Transverse colon (tissue), 4 donors: ENCODE data around the gene LBX1.

Experiments used
- EP300 ChIP-seq: sonication (generic); formaldehyde crosslinking; IDR thresholded peaks from one replicate; pipeline ENCODE4 v1.6.1; 2017; ENCODE audit warnings: antibody characterized with exemption, low read depth
- POLR2A ChIP-seq: fragments of 450-650 bp; IDR thresholded peaks from one replicate; pipeline ENCODE4 v1.6.1; 2016; ENCODE audit warnings: antibody characterized with exemption, mild to moderate bottlenecking, moderate library complexity
- POLR2AphosphoS5 ChIP-seq, 3 donors: sonication (generic); formaldehyde crosslinking; IDR thresholded peaks; one replicate each; pipeline ENCODE4 v1.6.1; 2016; ENCODE audit warnings: antibody characterized with exemption in 3 of 3
- TF ChIP-seq, protein P1 (sequence below), 5 experiments: fragments of 200-600 bp in 3 of 5; fragments of 450-650 bp in 2 of 5; sonication (generic) in 3 of 5; IDR thresholded peaks; 1 replicate in 2 of 5; 2 replicates in 3 of 5; pipeline ENCODE4 v1.5.1; 2016 to 2017; ENCODE audit warnings: antibody characterized with exemption in 5 of 5, inconsistent platforms in 3 of 5, mild to moderate bottlenecking in 2 of 5, moderate library complexity in 1 of 5

DNA sequence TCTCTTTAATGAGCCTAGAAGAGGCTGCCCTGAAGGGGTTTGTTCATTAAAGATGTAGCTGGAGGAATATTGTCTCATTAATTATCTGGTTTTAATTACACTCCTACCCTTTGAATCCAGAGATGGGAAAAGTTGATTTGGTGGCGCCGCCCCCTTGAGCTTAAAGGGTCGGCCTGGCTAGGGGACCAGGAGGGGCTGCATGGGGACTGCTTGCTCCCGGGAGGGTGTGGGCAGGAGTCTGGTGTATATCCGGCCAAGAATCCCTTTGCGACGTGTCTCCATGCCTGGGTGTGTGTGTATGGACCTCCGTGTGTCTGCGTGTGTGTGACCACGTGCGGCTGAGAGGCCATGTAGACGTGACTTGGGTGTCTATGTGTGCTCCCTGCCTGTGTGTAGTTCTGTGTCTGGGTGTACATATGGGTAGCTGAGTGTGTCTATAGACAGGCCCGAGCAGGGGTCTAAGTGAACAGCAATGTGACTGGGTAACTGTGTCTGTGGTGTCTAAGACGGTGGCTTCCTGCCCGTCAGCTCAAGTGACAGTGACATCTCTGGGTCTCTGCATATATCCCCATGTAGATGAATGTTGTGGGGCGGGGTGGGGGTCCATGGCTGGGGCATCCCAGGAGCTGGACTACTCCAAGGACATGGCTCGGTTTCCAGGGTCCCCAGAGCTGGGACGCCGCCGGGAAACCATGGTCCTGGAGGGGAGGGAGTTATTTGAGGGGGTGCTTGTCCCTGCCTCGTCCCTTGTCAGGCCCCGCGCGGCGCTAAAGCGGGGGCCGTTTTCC lies 10.7 kb downstream of the LBX1 start:
- TF ChIP-seq EP300 (no peak), POLR2AphosphoS5 (IDR thresholded peaks at IDR 0.05) (no peak), POLR2A (no peak)
- TF ChIP-seq, protein P1, sequence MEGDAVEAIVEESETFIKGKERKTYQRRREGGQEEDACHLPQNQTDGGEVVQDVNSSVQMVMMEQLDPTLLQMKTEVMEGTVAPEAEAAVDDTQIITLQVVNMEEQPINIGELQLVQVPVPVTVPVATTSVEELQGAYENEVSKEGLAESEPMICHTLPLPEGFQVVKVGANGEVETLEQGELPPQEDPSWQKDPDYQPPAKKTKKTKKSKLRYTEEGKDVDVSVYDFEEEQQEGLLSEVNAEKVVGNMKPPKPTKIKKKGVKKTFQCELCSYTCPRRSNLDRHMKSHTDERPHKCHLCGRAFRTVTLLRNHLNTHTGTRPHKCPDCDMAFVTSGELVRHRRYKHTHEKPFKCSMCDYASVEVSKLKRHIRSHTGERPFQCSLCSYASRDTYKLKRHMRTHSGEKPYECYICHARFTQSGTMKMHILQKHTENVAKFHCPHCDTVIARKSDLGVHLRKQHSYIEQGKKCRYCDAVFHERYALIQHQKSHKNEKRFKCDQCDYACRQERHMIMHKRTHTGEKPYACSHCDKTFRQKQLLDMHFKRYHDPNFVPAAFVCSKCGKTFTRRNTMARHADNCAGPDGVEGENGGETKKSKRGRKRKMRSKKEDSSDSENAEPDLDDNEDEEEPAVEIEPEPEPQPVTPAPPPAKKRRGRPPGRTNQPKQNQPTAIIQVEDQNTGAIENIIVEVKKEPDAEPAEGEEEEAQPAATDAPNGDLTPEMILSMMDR (IDR thresholded peaks at IDR 0.05) = no peak
